HG03039 (cell line): ENCODE data around the gene ADGRG2.

Experiments used
- ATAC-seq: cut with Tn5 transposase; IDR thresholded peaks from one replicate; pipeline ENCODE4 v1.9.1; 2021; ENCODE audit warnings: mild to moderate bottlenecking, moderate library complexity; ENCODE audit not compliant: unreplicated experiment

The ADGRG2 gene

GRCh38 chrX:19121898-19122640 lies at the start of gene ADGRG2:
ADGRG2 (minus strand) TSS chrX:19122468; CDS start chrX:19068834, 53,634 bp downstream.
- no peak for ATAC-seq

GRCh38 chrX:19168609-19169008 lies 46.3 kb upstream of the ADGRG2 start:
- no peak for ATAC-seq

GRCh38 chrX:19162851-19163250 lies 40.6 kb upstream of the ADGRG2 start:
- ATAC-seq = no peak

GRCh38 chrX:19156186-19156585 lies 33.9 kb upstream of the ADGRG2 start:
- no peak for ATAC-seq

- no peak for ATAC-seq
These were observed 30.5 kb upstream of the ADGRG2 start for GRCh38 chrX:19152762-19153161.

GRCh38 chrX:19137067-19137466 lies 14.8 kb upstream of the ADGRG2 start:
- no peak for ATAC-seq

GRCh38 chrX:19133784-19134183 lies 11.5 kb upstream of the ADGRG2 start:
- ATAC-seq = no peak

GRCh38 chrX:19133231-19133630 lies 11.0 kb upstream of the ADGRG2 start:
- no peak for ATAC-seq

GRCh38 chrX:19130628-19131027 lies 8.4 kb upstream of the ADGRG2 start:
- ATAC-seq = no peak

- no peak for ATAC-seq
These were observed 7.4 kb upstream of the ADGRG2 start for GRCh38 chrX:19129694-19130093.

GRCh38 chrX:19127649-19128168 lies 5.4 kb upstream of the ADGRG2 start:
- ATAC-seq = no peak

- no peak for ATAC-seq
These were observed 357 bp upstream of the ADGRG2 start for GRCh38 chrX:19122641-19123009.

- no peak for ATAC-seq
These were observed 802 bp downstream of the ADGRG2 start for GRCh38 chrX:19121466-19121865.

- ATAC-seq = no peak
These were observed 11.6 kb downstream of the ADGRG2 start for GRCh38 chrX:19110642-19111041.

- no peak for ATAC-seq
These were observed 15.2 kb downstream of the ADGRG2 start for GRCh38 chrX:19107035-19107434.

GRCh38 chrX:19100586-19100985 lies 21.7 kb downstream of the ADGRG2 start:
- no peak for ATAC-seq

GRCh38 chrX:19097553-19098283 lies 24.6 kb downstream of the ADGRG2 start:
- no peak for ATAC-seq

- no peak for ATAC-seq
These were observed 25.7 kb downstream of the ADGRG2 start for GRCh38 chrX:19096586-19096985.

- ATAC-seq = no peak
These were observed 27.6 kb downstream of the ADGRG2 start for GRCh38 chrX:19094654-19095053.

GRCh38 chrX:19091596-19091995 lies 30.7 kb downstream of the ADGRG2 start:
- ATAC-seq = no peak

GRCh38 chrX:19089555-19090040 lies 32.7 kb downstream of the ADGRG2 start:
- ATAC-seq = no peak
